Suprapubic skin (tissue), 4 donors: ENCODE results near the gene NHSL2. TPM values are rescaled to one million over a fixed set of nuclear protein-coding genes. Genes with fewer than 3 reads are reported as not detected.
"Not testable (repeated sequence)": the region's sequence is repeated elsewhere in the genome, so short reads cannot be mapped to it uniquely, and the experiment has no call there.

ENCODE experiments used
- DNase-seq, 2 donors: peaks; one replicate each; pipeline ENCODE4 v3.0.0-alpha.2; 2019; ENCODE audit warnings: low spot score in 2 of 2
- H3K27ac ChIP-seq: fragments of 200-600 bp; sonication (generic); one replicate; pipeline ENCODE4 v1.5.1; 2019
- H3K27me3 ChIP-seq: fragments of 200-600 bp; sonication (generic); one replicate; pipeline ENCODE4 v1.5.1; 2019
- H3K36me3 ChIP-seq: fragments of 200-600 bp; sonication (generic); one replicate; pipeline ENCODE4 v1.5.1; 2019
- H3K4me1 ChIP-seq: fragments of 200-600 bp; sonication (generic); one replicate; pipeline ENCODE4 v1.5.1; 2019
- H3K4me3 ChIP-seq: fragments of 200-600 bp; sonication (generic); one replicate; pipeline ENCODE4 v1.5.1; 2019; ENCODE audit warnings: mild to moderate bottlenecking
- H3K9me3 ChIP-seq: fragments of 200-600 bp; sonication (generic); one replicate; pipeline ENCODE4 v1.5.1; 2019
- EP300 ChIP-seq: sonication (generic); formaldehyde crosslinking; IDR thresholded peaks from one replicate; pipeline ENCODE4 v1.6.1; 2017; ENCODE audit warnings: antibody characterized with exemption
- POLR2A ChIP-seq, 2 donors: fragments of 450-650 bp; IDR thresholded peaks; one replicate each; pipeline ENCODE4 v1.6.1; 2017; ENCODE audit warnings: antibody characterized with exemption in 2 of 2, mild to moderate bottlenecking in 2 of 2, moderate library complexity in 2 of 2
- POLR2AphosphoS5 ChIP-seq, 3 donors: sonication (generic); formaldehyde crosslinking; IDR thresholded peaks; one replicate each; pipeline ENCODE4 v1.6.1; 2017; ENCODE audit warnings: antibody characterized with exemption in 3 of 3
- WGBS: methylation state at CpG from one replicate; pipeline ENCODE4 v1.1.5; 2018; 5-methylcytosine and 5-hydroxymethylcytosine counted together
- total RNA-seq, 4 donors: library from RNA; depleted of rRNA; stranded (reverse); fragments of >200 nt; gene quantifications; one replicate each; pipeline ENCODE4 v1.1.0, GENCODE V29; 2016
- TF ChIP-seq, protein P1 (sequence below), 2 donors: fragments of 200-600 bp in 1 of 2; fragments of 450-650 bp in 1 of 2; sonication (generic) in 1 of 2; IDR thresholded peaks; one replicate each; pipeline ENCODE4 v1.5.1; 2016 to 2019; ENCODE audit warnings: antibody characterized with exemption in 2 of 2, mild to moderate bottlenecking in 1 of 2, moderate library complexity in 1 of 2

Gene NHSL2
- total RNA-seq, 4 donors from 2014 or later = 2.0 to 4.7 (median 3.0) TPM

DNA sequence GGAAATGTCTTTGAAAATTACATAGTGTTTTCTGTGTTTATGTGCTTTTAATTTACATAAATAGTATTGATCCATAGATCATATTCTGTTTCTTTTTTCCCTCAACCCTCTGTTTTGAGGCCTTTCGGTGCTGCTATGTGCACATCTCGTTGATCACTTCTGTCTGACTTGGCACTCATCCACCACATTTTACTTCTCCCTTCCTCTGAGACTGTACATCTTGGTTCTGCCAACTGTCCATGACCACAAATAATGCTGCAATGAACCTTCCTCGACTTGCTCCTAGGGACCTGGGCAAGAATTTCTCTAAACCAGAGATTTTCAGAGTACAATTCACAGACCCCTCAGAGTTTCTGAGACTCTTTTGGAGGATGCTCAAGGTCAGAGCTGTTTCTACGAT is 146.7 kb downstream of the NHSL2 start:
- WGBS = 36% methylated on average over 4 of the region's 4 CpGs
- Histone ChIP-seq H3K4me1 (no peaks in the 10 kb centered on the region), H3K27ac (no peak overlapping the region), H3K27me3 (no peaks in the 10 kb centered on the region), H3K9me3 (no peaks in the 10 kb centered on the region), H3K36me3 (no peaks in the 10 kb centered on the region), H3K4me3 (no peak overlapping the region)
- no peak for DNase-seq
- no peak for TF ChIP-seq POLR2A (IDR thresholded peaks at IDR 0.05)
- TF ChIP-seq, protein P1, sequence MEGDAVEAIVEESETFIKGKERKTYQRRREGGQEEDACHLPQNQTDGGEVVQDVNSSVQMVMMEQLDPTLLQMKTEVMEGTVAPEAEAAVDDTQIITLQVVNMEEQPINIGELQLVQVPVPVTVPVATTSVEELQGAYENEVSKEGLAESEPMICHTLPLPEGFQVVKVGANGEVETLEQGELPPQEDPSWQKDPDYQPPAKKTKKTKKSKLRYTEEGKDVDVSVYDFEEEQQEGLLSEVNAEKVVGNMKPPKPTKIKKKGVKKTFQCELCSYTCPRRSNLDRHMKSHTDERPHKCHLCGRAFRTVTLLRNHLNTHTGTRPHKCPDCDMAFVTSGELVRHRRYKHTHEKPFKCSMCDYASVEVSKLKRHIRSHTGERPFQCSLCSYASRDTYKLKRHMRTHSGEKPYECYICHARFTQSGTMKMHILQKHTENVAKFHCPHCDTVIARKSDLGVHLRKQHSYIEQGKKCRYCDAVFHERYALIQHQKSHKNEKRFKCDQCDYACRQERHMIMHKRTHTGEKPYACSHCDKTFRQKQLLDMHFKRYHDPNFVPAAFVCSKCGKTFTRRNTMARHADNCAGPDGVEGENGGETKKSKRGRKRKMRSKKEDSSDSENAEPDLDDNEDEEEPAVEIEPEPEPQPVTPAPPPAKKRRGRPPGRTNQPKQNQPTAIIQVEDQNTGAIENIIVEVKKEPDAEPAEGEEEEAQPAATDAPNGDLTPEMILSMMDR (IDR thresholded peaks at IDR 0.05) = no peak
- no peak for TF ChIP-seq EP300
- TF ChIP-seq POLR2AphosphoS5 (IDR thresholded peaks at IDR 0.05) = no peak

DNA sequence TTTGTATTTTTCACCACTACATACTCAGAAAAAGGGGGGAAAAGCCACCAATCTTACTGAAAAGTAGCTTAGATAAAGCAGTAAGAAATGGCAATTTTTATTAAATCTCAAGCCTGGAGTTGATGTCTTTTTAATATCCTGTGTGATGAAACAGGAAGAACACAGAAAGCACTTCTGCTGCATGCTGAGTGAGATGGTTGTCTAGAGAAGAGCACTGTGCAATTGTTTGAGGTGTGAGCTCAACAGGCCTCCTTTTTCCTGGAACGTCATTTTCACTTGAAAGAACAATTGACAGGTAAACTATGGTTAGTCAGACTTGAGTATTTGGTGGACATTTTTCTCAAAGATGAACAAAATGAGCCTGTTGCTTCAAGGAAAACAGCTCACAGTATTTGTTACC is 147.2 kb downstream of the NHSL2 start:
- WGBS = 31% methylated on average over 1 of the region's 1 CpG

DNA sequence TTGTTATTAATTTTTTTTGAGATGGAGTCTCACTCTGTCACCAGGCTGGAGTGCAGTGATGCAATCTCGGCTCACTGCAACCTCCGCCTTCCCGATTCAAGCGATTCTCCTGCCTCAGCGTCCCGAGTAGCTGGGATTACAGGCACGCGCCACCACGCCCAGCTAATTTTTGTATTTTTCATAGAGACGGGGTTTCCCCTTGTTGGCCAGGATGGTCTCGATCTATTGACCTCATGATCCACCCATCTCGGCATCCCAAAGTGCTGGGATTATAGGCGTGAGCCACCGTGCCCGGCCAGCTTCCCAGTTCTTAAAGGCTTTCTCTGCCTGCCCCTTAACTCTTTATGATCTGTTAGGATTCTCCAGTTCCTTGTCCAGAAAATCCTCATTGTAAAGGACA is 147.7 kb downstream of the NHSL2 start:
- H3K27me3 ChIP-seq, H3K4me1 ChIP-seq, H3K9me3 ChIP-seq, H3K36me3 ChIP-seq, H3K27ac ChIP-seq, DNase-seq, H3K4me3 ChIP-seq: not testable (repeated sequence)
- WGBS = 70% methylated on average over 15 of the region's 15 CpGs

More for the DNA sequence above, 147.2 kb downstream of the NHSL2 start:
- Histone ChIP-seq H3K4me3 (no peak overlapping the region), H3K4me1 (no peaks in the 10 kb centered on the region), H3K9me3 (no peaks in the 10 kb centered on the region), H3K27ac (no peak overlapping the region), H3K27me3 (no peaks in the 10 kb centered on the region), H3K36me3 (no peaks in the 10 kb centered on the region)
- TF ChIP-seq EP300 (no peak), POLR2AphosphoS5 (IDR thresholded peaks at IDR 0.05) (no peak), POLR2A (IDR thresholded peaks at IDR 0.05) (no peak)
- TF ChIP-seq, protein P1 (IDR thresholded peaks at IDR 0.05) = no peak
- DNase-seq = no peak

DNA sequence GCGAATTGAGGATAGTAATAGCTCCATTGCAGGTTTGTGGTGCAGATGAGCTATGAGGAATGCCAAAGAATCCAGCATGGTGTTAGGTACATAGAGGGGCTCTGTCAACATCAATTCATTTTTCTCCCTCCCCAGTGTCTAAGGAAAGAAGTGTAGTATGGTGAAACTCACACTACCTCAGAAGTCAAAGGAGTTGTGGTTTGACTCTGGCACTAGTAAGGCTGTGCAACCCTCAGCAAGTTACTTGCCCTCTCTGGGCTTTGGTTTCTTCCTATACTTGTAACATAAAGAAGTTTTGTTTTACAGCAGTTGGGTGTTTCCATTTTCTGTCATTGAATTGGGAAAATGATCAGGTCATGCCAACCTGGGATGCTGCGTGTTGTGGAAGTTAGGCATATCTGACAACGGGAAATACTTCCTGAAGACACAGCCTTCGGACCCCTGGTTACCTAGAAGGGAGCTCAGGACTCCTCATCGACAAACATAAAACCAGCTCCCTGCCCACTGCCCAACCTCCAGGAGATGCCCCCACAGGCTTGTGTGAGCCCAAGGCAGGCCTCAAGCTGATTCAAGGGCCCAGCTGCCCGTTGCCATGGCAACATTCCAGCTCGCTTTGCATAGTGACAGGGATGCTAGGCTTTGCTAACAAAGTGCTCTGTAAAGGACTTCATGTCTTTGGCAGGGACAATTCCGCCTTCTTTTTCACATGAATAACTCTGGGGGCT is 149.7 kb downstream of the NHSL2 start:
- Histone ChIP-seq H3K4me3 (no peak overlapping the region), H3K27me3 (no peaks in the 10 kb centered on the region), H3K9me3 (no peaks in the 10 kb centered on the region), H3K27ac (no peak overlapping the region), H3K4me1 (no peaks in the 10 kb centered on the region), H3K36me3 (no peaks in the 10 kb centered on the region)
- DNase-seq = no peak
- 59% methylated on average over 8 of the region's 8 CpGs for WGBS
- no peak for TF ChIP-seq POLR2A (IDR thresholded peaks at IDR 0.05)
- TF ChIP-seq, protein P1 (IDR thresholded peaks at IDR 0.05) = no peak
- TF ChIP-seq EP300 = no peak
- no peak for TF ChIP-seq POLR2AphosphoS5 (IDR thresholded peaks at IDR 0.05)

DNA sequence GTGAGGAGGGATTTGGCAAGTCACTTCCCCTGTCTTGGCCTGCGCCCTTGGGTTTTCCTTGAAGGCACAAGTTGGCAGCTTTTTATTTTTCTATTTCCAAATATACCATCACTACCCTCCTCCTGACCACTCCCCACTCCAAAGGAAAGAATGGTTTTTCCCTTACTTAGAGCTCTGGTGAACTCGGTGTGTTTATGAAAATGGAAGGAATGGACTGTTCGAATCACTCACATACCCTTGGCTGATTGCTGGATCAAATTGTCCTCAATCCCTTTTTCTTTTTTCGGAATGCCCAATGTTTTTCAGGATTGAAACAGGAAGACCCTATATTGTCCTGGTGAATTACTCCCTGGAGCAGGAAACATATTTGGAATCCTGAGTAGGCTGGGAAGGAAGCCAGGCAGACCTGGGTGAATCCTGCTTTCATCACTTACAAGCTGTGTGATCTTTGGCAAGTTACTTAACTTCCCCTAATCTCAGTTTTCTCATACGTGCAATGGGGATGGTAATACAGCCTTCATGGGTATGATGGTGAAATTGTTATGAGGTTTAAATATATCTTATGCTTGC is 150.4 kb downstream of the NHSL2 start:
- DNase-seq = no peak
- Histone ChIP-seq H3K9me3 (no peaks in the 10 kb centered on the region), H3K27ac (no peak overlapping the region), H3K4me1 (no peaks in the 10 kb centered on the region), H3K36me3 (no peaks in the 10 kb centered on the region), H3K27me3 (no peaks in the 10 kb centered on the region), H3K4me3 (no peak overlapping the region)
- TF ChIP-seq, protein P1 (IDR thresholded peaks at IDR 0.05) = no peak
- TF ChIP-seq POLR2A (IDR thresholded peaks at IDR 0.05) (no peak), EP300 (no peak), POLR2AphosphoS5 (IDR thresholded peaks at IDR 0.05) (no peak)
- 56% methylated on average over 5 of the region's 5 CpGs for WGBS
